ENCODE data around the gene NADK. TPM values are rescaled to one million over a fixed set of nuclear protein-coding genes. Genes with fewer than 3 reads are reported as not detected.

NADK gene
- total and polyA plus RNA-seq, 2 of the 13 experiments (the other 11 are each of a cell fraction or from before 2014, with no cell fraction given), result 56.6 to 60.1 TPM

- TF ChIP-seq ZNF281 (CRISPR knock-in tag; IDR thresholded peaks at IDR 0.05; ENCODE audit: borderline replicate concordance) (no peak), CERS6 (CRISPR knock-in tag; IDR thresholded peaks at IDR 0.05) (no peak), NR1H2 (CRISPR knock-in tag; IDR thresholded peaks at IDR 0.05; ENCODE audit: borderline replicate concordance, low read depth) (no peak), PPARG (CRISPR knock-in tag; conservative IDR thresholded peaks at IDR 0.05) (0 out of 2 replicates have a peak, but pooled peaks have one; percentile 22), ZNF382 (CRISPR knock-in tag; IDR thresholded peaks at IDR 0.05; ENCODE audit: borderline replicate concordance) (no peak), ZBTB1 (CRISPR knock-in tag; IDR thresholded peaks at IDR 0.05; ENCODE audit: borderline replicate concordance) (no peak), ZFY (CRISPR knock-in tag; IDR thresholded peaks at IDR 0.05) (peak; percentile 38), ZNF569 (CRISPR knock-in tag; IDR thresholded peaks at IDR 0.05; ENCODE audit: borderline replicate concordance) (0 out of 2 replicates have a peak, but pooled peaks have one; percentile 59), ZNF629 (CRISPR knock-in tag; conservative IDR thresholded peaks at IDR 0.05) (no peak), ZBTB34 (CRISPR knock-in tag; IDR thresholded peaks at IDR 0.05) (peak; percentile 34; the same call in 1 of the 2 replicates), HMGXB4 (CRISPR knock-in tag; IDR thresholded peaks at IDR 0.05; ENCODE audit: borderline replicate concordance in 1 of 2, low read depth in 1 of 2) (peak in 1 of 2 experiments; percentile 49; a peak in 1 of 4 replicates)
These were observed 4.3 kb upstream of the NADK start (continued) for GRCh38 chr1:1782399-1783221.

All from HepG2 (cell line).